ENCODE results near the gene SOX14. TPM values are rescaled to one million over a fixed set of nuclear protein-coding genes. Genes with fewer than 3 reads are reported as not detected.
A peak's percentile ranks its signal among the peaks of the same experiment; 100 is the strongest.

Gene SOX14
- polyA plus RNA-seq, 1 experiment = not detected

- CTCF ChIA-PET = no interaction called here
- DNase-seq (ENCODE audit: low read depth) = no peak
- Histone ChIP-seq H3K4me3 (ENCODE audit: low read depth, low read length) (peak overlapping the region; percentile 28), H3K27me3 (ENCODE audit: control insufficient read depth, insufficient read depth, low read length) (peaks cover 69% of the 10 kb centered on the region), H3K36me3 (ENCODE audit: control insufficient read depth, insufficient read depth, low read length) (no peaks in the 10 kb centered on the region)
- TF ChIP-seq CTCF (IDR thresholded peaks at IDR 0.05; ENCODE audit: insufficient read depth, low read depth, low read length) = no peak
- POLR2A ChIA-PET = no interaction called here
Observed at GRCh38 chr3:137768361-137769321, 4.5 kb downstream of the SOX14 start.

GRCh38 chr3:137769322-137770065, 5.4 kb downstream of the SOX14 start:
- POLR2A ChIA-PET = no interaction called here
- no peak for DNase-seq (ENCODE audit: low read depth)
- H3K27me3 ChIP-seq (ENCODE audit: control insufficient read depth, insufficient read depth, low read length) = peaks cover 63% of the 10 kb centered on the region
- CTCF ChIA-PET = interaction anchor here (0.7 kb wide), 1 partner anchor 18 kb away, joined by 3 read pairs; no protein-coding TSS in a partner anchor
- TF ChIP-seq CTCF (IDR thresholded peaks at IDR 0.05; ENCODE audit: insufficient read depth, low read depth, low read length) = no peak
- no peaks in the 10 kb centered on the region for H3K36me3 ChIP-seq (ENCODE audit: control insufficient read depth, insufficient read depth, low read length)
- H3K4me3 ChIP-seq (ENCODE audit: low read depth, low read length) = no peak overlapping the region

- TF ChIP-seq CTCF (IDR thresholded peaks at IDR 0.05; ENCODE audit: insufficient read depth, low read depth, low read length) = no peak
- ChIA-PET POLR2A (no interaction called here), CTCF (interaction anchor here (0.7 kb wide), 1 partner anchor 18 kb away, joined by 3 read pairs; no protein-coding TSS in a partner anchor)
- Histone ChIP-seq H3K27me3 (ENCODE audit: control insufficient read depth, insufficient read depth, low read length) (peaks cover 58% of the 10 kb centered on the region), H3K36me3 (ENCODE audit: control insufficient read depth, insufficient read depth, low read length) (no peaks in the 10 kb centered on the region), H3K4me3 (ENCODE audit: low read depth, low read length) (no peak overlapping the region)
- no peak for DNase-seq (ENCODE audit: low read depth)
Observed at GRCh38 chr3:137770066-137770834, 6.1 kb downstream of the SOX14 start.

- Histone ChIP-seq H3K27me3 (ENCODE audit: control insufficient read depth, insufficient read depth, low read length) (peaks cover 53% of the 10 kb centered on the region), H3K4me3 (ENCODE audit: low read depth, low read length) (no peak overlapping the region), H3K36me3 (ENCODE audit: control insufficient read depth, insufficient read depth, low read length) (no peaks in the 10 kb centered on the region)
- ChIA-PET CTCF (no interaction called here), POLR2A (no interaction called here)
- no peak for TF ChIP-seq CTCF (IDR thresholded peaks at IDR 0.05; ENCODE audit: insufficient read depth, low read depth, low read length)
- DNase-seq (ENCODE audit: low read depth) = no peak
Observed at GRCh38 chr3:137770835-137771399, 6.8 kb downstream of the SOX14 start.
